ENCODE data around the gene HLCS.

- TF ChIP-seq CTCF (IDR thresholded peaks at IDR 0.05), result no peak
- no peak for TF ChIP-seq POLR2A (IDR thresholded peaks at IDR 0.05)
- no peak for TF ChIP-seq POLR2AphosphoS5 (IDR thresholded peaks at IDR 0.05; ENCODE audit: insufficient read depth in 1 of 2, low read depth in 1 of 2)
Measured at GRCh38 chr21:37005548-37006485, 39.3 kb upstream of the HLCS start.
